K562 (cell line): ENCODE measurements around the gene THEMIS. TPM values are rescaled to one million over a fixed set of nuclear protein-coding genes. Genes with fewer than 3 reads are reported as not detected.

Experiments
- ATAC-seq: fragments of 200-7000 bp; cut with Tn5 transposase; 3 replicates; pipeline ENCODE4 v1.9.1; 2020; ENCODE audit warnings: moderate library complexity
- Bru-seq: library from RNA; stranded (reverse); fragments of 400-500 nt; gene quantifications from one replicate; lab custom pipeline; 2021; lab: Mats Ljungman, UMichigan
- BruChase-seq, 2 experiments: library from RNA; stranded (reverse); fragments of 400-500 nt; gene quantifications; one replicate each; lab custom pipeline; 2021; lab: Mats Ljungman, UMichigan
- BruUV-seq: library from RNA; stranded (reverse); fragments of 400-500 nt; replicated peaks from 2 replicates; lab custom pipeline; 2021; lab: Mats Ljungman, UMichigan
- CTCF ChIA-PET: fragments of 300-600 bp; formaldehyde crosslinking; extraction: SDS; loops from one replicate; lab custom pipeline; 2021; ENCODE audit warnings: low intra/inter-chr PET ratio; lab: Yijun Ruan, JAX
- POLR2A ChIA-PET: fragments of 300-600, 350-650 bp; sonication (Branson Sonifier 250); formaldehyde crosslinking; extraction: SDS; loops from one replicate; lab custom pipeline; 2021; ENCODE audit warnings: antibody characterized with exemption, inconsistent platforms; lab: Yijun Ruan, JAX
- DNase-seq, 4 experiments: peaks; one replicate each; pipeline versions ENCODE4 v3.0.0 to v3.0.0-alpha.2; 2011 to 2018; ENCODE audit warnings: low spot score in 3 of 4, mixed read lengths in 3 of 4; ENCODE audit errors: extremely low read depth in 1 of 4
- FAIRE-seq: peaks from 2 replicates; lab custom pipeline; 2011; peaks lifted over from hg19 to GRCh38; lab: Jason Lieb, UNC
- H2AFZ ChIP-seq: 2 replicates; pipeline ENCODE4 v1.6.0; 2011; ENCODE audit warnings: low read depth, low read length, control low read depth, inconsistent platforms
- H3K27ac ChIP-seq: fragments of 200-600 bp; 3 replicates; pipeline ENCODE4 v1.8.0; 2011; ENCODE audit warnings: low read depth, mild to moderate bottlenecking, control low read depth, inconsistent platforms, low read length, moderate library complexity, mixed read lengths; ENCODE audit errors: extremely low read depth
- H3K27me3 ChIP-seq, 2 experiments: fragments of 300-600 bp in 1 of 2; 2 replicates in 1 of 2; 3 replicates in 1 of 2; pipeline versions ENCODE4 v1.6.0 to v1.8.0; 2011; ENCODE audit warnings: inconsistent platforms in 2 of 2, low read length in 2 of 2, mild to moderate bottlenecking in 1 of 2, mixed read lengths in 1 of 2, moderate library complexity in 1 of 2; ENCODE audit not compliant: control insufficient read depth in 2 of 2, insufficient read depth in 2 of 2
- H3K36me3 ChIP-seq: fragments of 300-600 bp; 3 replicates; pipeline ENCODE4 v1.8.0; 2011; ENCODE audit warnings: mild to moderate bottlenecking, low read length, inconsistent platforms; ENCODE audit not compliant: control insufficient read depth, insufficient read depth
- H3K4me1 ChIP-seq, 2 experiments: fragments of 200-600 bp in 1 of 2; replicated peaks in 1 of 2; 2 replicates in 1 of 2; 3 replicates in 1 of 2; pipeline versions ENCODE4 v1.5.1 to v1.8.0; 2011; ENCODE audit warnings: inconsistent platforms in 2 of 2, low read length in 2 of 2, mild to moderate bottlenecking in 1 of 2, mixed read lengths in 1 of 2, moderate library complexity in 1 of 2; ENCODE audit not compliant: control insufficient read depth in 2 of 2, insufficient read depth in 2 of 2
- H3K4me2 ChIP-seq: 2 replicates; pipeline ENCODE4 v1.6.1; 2011; ENCODE audit warnings: low read length, control low read depth, inconsistent platforms, mixed read lengths; ENCODE audit not compliant: insufficient read depth
- H3K4me3 ChIP-seq: fragments of 200-600 bp; sonication (generic), shearing (Covaris generic); 2 replicates; pipeline ENCODE4 v1.5.1; 2016; ENCODE audit warnings: control low read depth, inconsistent platforms
- H3K79me2 ChIP-seq: fragments of 200-600 bp; 3 replicates; pipeline ENCODE4 v1.8.0; 2011; ENCODE audit warnings: low read length, inconsistent platforms; ENCODE audit not compliant: control insufficient read depth, insufficient read depth
- H3K9ac ChIP-seq, 2 experiments: 2 replicates each; pipeline versions ENCODE4 v1.6.0 to v1.6.1; 2011; ENCODE audit warnings: low read depth in 2 of 2, low read length in 2 of 2, control low read depth in 1 of 2, inconsistent platforms in 1 of 2, mild to moderate bottlenecking in 1 of 2, mixed read lengths in 1 of 2; ENCODE audit not compliant: insufficient read depth in 1 of 2
- H3K9me1 ChIP-seq: one replicate; pipeline ENCODE4 v1.6.0; 2011; ENCODE audit warnings: inconsistent platforms, mild to moderate bottlenecking, low read length, moderate library complexity; ENCODE audit not compliant: control insufficient read depth, insufficient read depth
- H3K9me3 ChIP-seq: replicated peaks from 2 replicates; pipeline ENCODE4 v1.5.1; 2011; ENCODE audit warnings: low read depth, low read length, inconsistent platforms; ENCODE audit not compliant: control insufficient read depth, insufficient read depth
- H4K20me1 ChIP-seq: replicated peaks from 2 replicates; pipeline ENCODE4 v1.6.1; 2011; ENCODE audit warnings: low read length, inconsistent platforms, mixed read lengths; ENCODE audit not compliant: control insufficient read depth, insufficient read depth
- CREB1 ChIP-seq, 2 experiments: sonication (generic) in 1 of 2; formaldehyde crosslinking in 1 of 2; IDR thresholded peaks; 2 replicates each; pipeline versions ENCODE4 v1.6.1 to v1.8.0; 2012 to 2022; ENCODE audit warnings: inconsistent platforms in 1 of 2, mild to moderate bottlenecking in 1 of 2, missing genetic modification reagents in 1 of 2, moderate library complexity in 1 of 2
- DMBX1 ChIP-seq: fragments of 250-450 bp; sonication (Bioruptor Pico); IDR thresholded peaks from 2 replicates; pipeline ENCODE4 v1.8.0; 2022; ENCODE audit warnings: inconsistent platforms, mild to moderate bottlenecking, moderate library complexity, borderline replicate concordance
- ELF2 ChIP-seq: fragments of 250-450 bp; sonication (Bioruptor Pico); IDR thresholded peaks from 2 replicates; pipeline ENCODE4 v1.5.0; 2021; ENCODE audit warnings: mild to moderate bottlenecking
- HDAC3 ChIP-seq: fragments of 450-650 bp; IDR thresholded peaks from 2 replicates; pipeline ENCODE4 v1.6.1; 2018; ENCODE audit warnings: borderline replicate concordance, mild to moderate bottlenecking, moderate library complexity; ENCODE audit not compliant: partially characterized antibody
- HMG20B ChIP-seq: fragments of 250-450 bp; sonication (Bioruptor Pico); IDR thresholded peaks from 2 replicates; pipeline ENCODE4 v1.5.0; 2021; ENCODE audit warnings: mild to moderate bottlenecking
- IFI16 ChIP-seq: fragments of 250-450 bp; sonication (Bioruptor Pico); IDR thresholded peaks from 2 replicates; pipeline ENCODE4 v2.1.2; 2022; ENCODE audit warnings: mild to moderate bottlenecking, inconsistent platforms
- KLF10 ChIP-seq: fragments of 250-450 bp; sonication (Bioruptor Pico); IDR thresholded peaks from 2 replicates; pipeline ENCODE4 v1.6.1; 2021; ENCODE audit warnings: matching md5 sums
- KLF16 ChIP-seq: IDR thresholded peaks from 2 replicates; pipeline ENCODE4 v1.6.1; 2016; ENCODE audit warnings: antibody characterized with exemption
- MEF2A ChIP-seq: IDR thresholded peaks from 2 replicates; pipeline ENCODE4 v1.6.1; 2011; ENCODE audit warnings: low read depth, mild to moderate bottlenecking, low read length, moderate library complexity; ENCODE audit not compliant: control insufficient read depth
- PRMT5 ChIP-seq: sonication (generic); formaldehyde crosslinking; IDR thresholded peaks from 2 replicates; pipeline ENCODE4 v1.5.0; 2020; ENCODE audit warnings: missing genetic modification reagents
- RFX1 ChIP-seq: fragments of 450-650 bp; IDR thresholded peaks from 2 replicates; pipeline ENCODE4 v1.6.1; 2016; ENCODE audit warnings: mild to moderate bottlenecking, moderate library complexity
- SIN3A ChIP-seq, 2 experiments: fragments of 150-350 bp in 1 of 2; IDR thresholded peaks; 2 replicates each; pipeline ENCODE4 v1.6.1; 2011 to 2016; ENCODE audit warnings: borderline replicate concordance in 2 of 2, low read depth in 2 of 2, low read length in 2 of 2, mild to moderate bottlenecking in 2 of 2, moderate library complexity in 2 of 2; ENCODE audit not compliant: control insufficient read depth in 1 of 2
- SIN3B ChIP-seq: fragments of 450-650 bp; IDR thresholded peaks from 2 replicates; pipeline ENCODE4 v1.6.1; 2017; ENCODE audit warnings: low read depth, mild to moderate bottlenecking, moderate library complexity
- SLC30A9 ChIP-seq: fragments of 250-450 bp; sonication (Bioruptor Pico); IDR thresholded peaks from 2 replicates; pipeline ENCODE4 v1.8.0; 2022; ENCODE audit warnings: mild to moderate bottlenecking, moderate library complexity
- ZKSCAN8 ChIP-seq: fragments of 200-800 bp; sonication (Bioruptor generic); IDR thresholded peaks from 2 replicates; pipeline ENCODE4 v1.6.1; 2016; ENCODE audit warnings: missing genetic modification characterization, missing compliant biosample characterization
- ZNF217 ChIP-seq: sonication (generic); formaldehyde crosslinking; IDR thresholded peaks from 2 replicates; pipeline ENCODE4 v1.8.0; 2022; ENCODE audit warnings: mild to moderate bottlenecking, missing genetic modification reagents
- WGBS: fragments of 100-300 bp; shearing (Covaris generic); methylation state at CpG from one replicate; pipeline ENCODE4 v1.1.6; 2016; ENCODE audit warnings: low coverage, mixed read lengths; ENCODE audit not compliant: insufficient coverage; ENCODE audit errors: missing lambda C conversion rate; 5-methylcytosine and 5-hydroxymethylcytosine counted together
- in situ Hi-C: fragments of 300-500 bp; cut with MboI; formaldehyde crosslinking; loops from 4 replicates; pipeline ENCODE4 v1.15.0; 2018; ENCODE audit warnings: inconsistent platforms, mixed read lengths
- intact Hi-C: fragments of 100-400 bp; cut with micrococcal nuclease; formaldehyde crosslinking; loops from 2 replicates; pipeline ENCODE4 v1.14.2; 2022
- long read RNA-seq, 3 experiments: library from polyadenylated mRNA in 2 of 3; library from RNA in 1 of 3; unstranded in 2 of 3; stranded (forward) in 1 of 3; transcript quantifications; one replicate each; pipeline ENCODE4 v2.0.0, GENCODE V29; 2019 to 2022
- polyA minus RNA-seq, 3 experiments: library from RNA; depleted of rRNA, polyadenylated mRNA; stranded (reverse); fragments of >200 nt; gene quantifications; 2 replicates each; pipeline ENCODE4 v1.2.3, GENCODE V29; 2011
- polyA plus RNA-seq, 8 experiments: library from polyadenylated mRNA; depleted of rRNA in 4 of 8; stranded (reverse) in 5 of 8; unstranded in 3 of 8; fragments of >200 nt; fragmentation: Nextera tagmentation in 2 of 8; fragmentation: Illumina TruSeq in 1 of 8; extraction: Ambion mirVana in 2 of 8; extraction: Trizol in 1 of 8; gene quantifications; 2 replicates each; pipeline versions ENCODE4 v1.2.1 to v1.2.3, GENCODE V29; 2011 to 2014; ENCODE audit warnings: inconsistent platforms in 1 of 8, missing spikeins in 1 of 8
- total RNA-seq, 7 experiments: library from RNA; depleted of rRNA in 6 of 7; stranded (reverse); fragments of >200 nt in 6 of 7; fragmentation: Illumina TruSeq in 2 of 7; extraction: Trizol in 2 of 7; gene quantifications; 2 replicates each; pipeline versions ENCODE4 v1.2.1 to v1.2.3, GENCODE V29; 2011 to 2021; ENCODE audit warnings: low replicate concordance in 1 of 7
- TF ChIP-seq, protein P1 (sequence below): sonication (generic); formaldehyde crosslinking; IDR thresholded peaks from 2 replicates; pipeline ENCODE4 v1.8.0; 2022; ENCODE audit warnings: mild to moderate bottlenecking, missing genetic modification reagents

THEMIS gene, protein sequence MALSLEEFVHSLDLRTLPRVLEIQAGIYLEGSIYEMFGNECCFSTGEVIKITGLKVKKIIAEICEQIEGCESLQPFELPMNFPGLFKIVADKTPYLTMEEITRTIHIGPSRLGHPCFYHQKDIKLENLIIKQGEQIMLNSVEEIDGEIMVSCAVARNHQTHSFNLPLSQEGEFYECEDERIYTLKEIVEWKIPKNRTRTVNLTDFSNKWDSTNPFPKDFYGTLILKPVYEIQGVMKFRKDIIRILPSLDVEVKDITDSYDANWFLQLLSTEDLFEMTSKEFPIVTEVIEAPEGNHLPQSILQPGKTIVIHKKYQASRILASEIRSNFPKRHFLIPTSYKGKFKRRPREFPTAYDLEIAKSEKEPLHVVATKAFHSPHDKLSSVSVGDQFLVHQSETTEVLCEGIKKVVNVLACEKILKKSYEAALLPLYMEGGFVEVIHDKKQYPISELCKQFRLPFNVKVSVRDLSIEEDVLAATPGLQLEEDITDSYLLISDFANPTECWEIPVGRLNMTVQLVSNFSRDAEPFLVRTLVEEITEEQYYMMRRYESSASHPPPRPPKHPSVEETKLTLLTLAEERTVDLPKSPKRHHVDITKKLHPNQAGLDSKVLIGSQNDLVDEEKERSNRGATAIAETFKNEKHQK
- not detected in 2 replicates for total RNA-seq (2011; cell fraction: chromatin; rRNA removed; ENCODE audit: low replicate concordance)
- total RNA-seq (2011; cell fraction: nucleolus; rRNA removed) = not detected in 2 replicates
- not detected in 2 replicates for total RNA-seq (2011; cell fraction: nucleoplasm; rRNA removed)
- not detected in 2 replicates for total RNA-seq (2014; rRNA removed)
- not detected in 2 replicates for total RNA-seq (2014; rRNA removed; fragmentation: Illumina TruSeq; extraction: Trizol)
- not detected in 2 replicates for total RNA-seq (2015; rRNA removed; fragmentation: Illumina TruSeq; extraction: Trizol)
- 0.07 and 0.09 TPM in 2 replicates for total RNA-seq (2021)
- not detected in 2 replicates for polyA plus RNA-seq (2011; rRNA removed)
- polyA plus RNA-seq (2011; cell fraction: cytosol; rRNA removed) = not detected in 2 replicates
- not detected in 2 replicates for polyA plus RNA-seq (2011; cell fraction: nucleus; rRNA removed)
- not detected in 2 replicates for polyA plus RNA-seq (2012)
- polyA plus RNA-seq (2014; fragmentation: Illumina TruSeq; extraction: Trizol) = not detected in 2 replicates
- not detected for polyA plus RNA-seq (2014; fragmentation: Nextera tagmentation; extraction: Ambion mirVana)
- polyA plus RNA-seq (2014; rRNA removed) = not detected in 2 replicates
- not detected in 2 replicates for polyA minus RNA-seq (2011; rRNA and poly(A)+ RNA removed)
- polyA minus RNA-seq (2011; cell fraction: cytosol; rRNA and poly(A)+ RNA removed) = not detected in 2 replicates
- not detected in 2 replicates for polyA minus RNA-seq (2011; cell fraction: nucleus; rRNA and poly(A)+ RNA removed)
- not detected for Bru-seq, nascent RNA
- not detected for BruChase-seq, experiment 1, labeled RNA remaining after a 2-hour chase
- not detected for BruChase-seq, experiment 2, labeled RNA remaining after a 6-hour chase
- long read RNA-seq, experiment 1, partial matches to known transcripts = 0 of 1 reads
- long read RNA-seq, experiment 1, other reads (novel, unspliced or antisense) = 1 of 1 reads
- long read RNA-seq, experiment 2 = 0 reads
- long read RNA-seq, experiment 3 = 0 reads

DNA sequence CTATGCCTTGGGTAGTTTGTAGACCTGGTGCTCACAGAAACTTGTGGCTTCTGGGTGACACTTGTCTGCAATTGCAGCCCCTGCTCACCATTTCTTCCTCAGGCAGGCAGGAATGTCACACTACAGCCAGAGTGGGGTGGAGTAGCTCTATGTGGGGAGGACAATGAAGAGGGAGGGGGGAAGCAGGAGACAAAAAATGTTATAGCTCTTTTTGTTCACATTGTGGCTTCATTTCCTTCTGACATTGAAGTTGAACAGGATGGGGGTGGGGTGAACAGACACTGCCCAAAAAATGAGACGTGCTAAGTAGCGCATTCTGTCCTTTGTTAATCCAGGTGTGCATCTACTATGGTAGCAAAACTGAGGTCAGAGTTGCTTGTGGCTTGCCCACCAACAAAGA is at the start of gene THEMIS:
TSS of gene THEMIS (minus strand) at position 124 of the 400 bp plus-strand sequence. CDS start 126 bp downstream, outside the sequence.
- ChIA-PET POLR2A (no interaction called here), CTCF (no interaction called here)
- FAIRE-seq (no peak), DNase-seq (no peak), ATAC-seq (no peak)
- Histone ChIP-seq H3K9me3 (peaks cover 3% of the 10 kb centered on the region; the same call in 1 of the 2 replicates), H3K4me3 (no peak within 1 kb of the TSS), H3K27me3 (no peaks in the 10 kb centered on the region), H3K79me2 (no peaks in the 10 kb centered on the region), H2AFZ (no peak within 1 kb of the TSS), H3K4me2 (no peak within 1 kb of the TSS), H3K4me1 (no peaks in the 10 kb centered on the region), H3K27ac (no peak within 1 kb of the TSS), H4K20me1 (no peaks in the 10 kb centered on the region), H3K36me3 (no peaks in the 10 kb centered on the region), H3K9me1 (no peaks in the 10 kb centered on the region), H3K9ac (no peak within 1 kb of the TSS)
- in situ Hi-C loops = no loop called here
- intact Hi-C loops = no loop called here
- no TSS peak for BruUV-seq
- 0% methylated on average over 2 of the region's 2 CpGs for WGBS
- TF ChIP-seq RFX1 (no peak), SIN3A (IDR thresholded peaks at IDR 0.05; ENCODE audit: borderline replicate concordance in 2 of 2, control insufficient read depth in 1 of 2, low read depth in 2 of 2, low read length in 2 of 2) (no peak), SIN3B (no peak), DMBX1 (no peak), ZKSCAN8 (CRISPR knock-in tag) (no peak), KLF10 (no peak), CREB1 (IDR thresholded peaks at IDR 0.05) (no peak), CREB1 (CRISPR knock-in tag; IDR thresholded peaks at IDR 0.05) (no peak), ZNF217 (no peak), KLF16 (no peak), PRMT5 (CRISPR knock-in tag) (no peak), MEF2A (no peak), SLC30A9 (CRISPR knock-in tag) (no peak), ELF2 (CRISPR knock-in tag) (no peak), HDAC3 (no peak), IFI16 (CRISPR knock-in tag) (no peak), HMG20B (CRISPR knock-in tag) (no peak)
- TF ChIP-seq, protein P1, sequence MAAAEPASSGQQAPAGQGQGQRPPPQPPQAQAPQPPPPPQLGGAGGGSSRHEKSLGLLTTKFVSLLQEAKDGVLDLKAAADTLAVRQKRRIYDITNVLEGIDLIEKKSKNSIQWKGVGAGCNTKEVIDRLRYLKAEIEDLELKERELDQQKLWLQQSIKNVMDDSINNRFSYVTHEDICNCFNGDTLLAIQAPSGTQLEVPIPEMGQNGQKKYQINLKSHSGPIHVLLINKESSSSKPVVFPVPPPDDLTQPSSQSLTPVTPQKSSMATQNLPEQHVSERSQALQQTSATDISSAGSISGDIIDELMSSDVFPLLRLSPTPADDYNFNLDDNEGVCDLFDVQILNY (CRISPR knock-in tag) = no peak
